Spinal cord (tissue), 10 donors: ENCODE data around the gene ATXN1. TPM values are rescaled to one million over a fixed set of nuclear protein-coding genes. Genes with fewer than 3 reads are reported as not detected.

Source experiments
- DNase-seq, 6 donors: peaks; one replicate each; pipeline versions ENCODE4 v3.0.0 to v3.0.0-alpha.2; 2013 to 2015; ENCODE audit warnings: low spot score in 6 of 6, low read depth in 4 of 6
- H3K27ac ChIP-seq: one replicate; pipeline ENCODE4 v1.5.1; 2013; ENCODE audit warnings: low read depth, low read length, control low read depth
- H3K27me3 ChIP-seq: one replicate; pipeline ENCODE4 v1.6.1; 2013; ENCODE audit warnings: low read length; ENCODE audit not compliant: control insufficient read depth, insufficient read depth
- H3K36me3 ChIP-seq: one replicate; pipeline ENCODE4 v1.6.1; 2013; ENCODE audit warnings: low read length; ENCODE audit not compliant: control insufficient read depth, insufficient read depth
- H3K4me1 ChIP-seq: one replicate; pipeline ENCODE4 v1.6.1; 2013; ENCODE audit warnings: low read length; ENCODE audit not compliant: control insufficient read depth, insufficient read depth
- H3K4me3 ChIP-seq: one replicate; pipeline ENCODE4 v1.5.1; 2013; ENCODE audit warnings: low read depth, low read length, control low read depth
- H3K9me3 ChIP-seq: one replicate; pipeline ENCODE4 v1.6.1; 2013; ENCODE audit warnings: low read length; ENCODE audit not compliant: control insufficient read depth, insufficient read depth
- WGBS: methylation state at CpG from one replicate; pipeline ENCODE4 v1.1.5; 2013; ENCODE audit warnings: missing lambda C conversion rate; ENCODE audit not compliant: insufficient coverage; 5-methylcytosine and 5-hydroxymethylcytosine counted together
- polyA plus RNA-seq, 2 donors: library from polyadenylated mRNA; unstranded; fragments of 120-200 nt; gene quantifications; one replicate each; pipeline ENCODE4 v1.2.1, GENCODE V29; 2013; ENCODE audit not compliant: insufficient read length in 2 of 2
- total RNA-seq, 2 donors: library from RNA; depleted of rRNA in 1 of 2; stranded (reverse); fragments of 120-200 nt in 1 of 2; fragments of >200 nt in 1 of 2; gene quantifications; one replicate each; pipeline versions ENCODE4 v1.2.3 to v1.2.4, GENCODE V29; 2013 to 2014
- donor health status: healthy.

The ATXN1 gene
- total and polyA plus RNA-seq, 4 donors, result 20.2 to 50.1 (median 31.7) TPM

DNA sequence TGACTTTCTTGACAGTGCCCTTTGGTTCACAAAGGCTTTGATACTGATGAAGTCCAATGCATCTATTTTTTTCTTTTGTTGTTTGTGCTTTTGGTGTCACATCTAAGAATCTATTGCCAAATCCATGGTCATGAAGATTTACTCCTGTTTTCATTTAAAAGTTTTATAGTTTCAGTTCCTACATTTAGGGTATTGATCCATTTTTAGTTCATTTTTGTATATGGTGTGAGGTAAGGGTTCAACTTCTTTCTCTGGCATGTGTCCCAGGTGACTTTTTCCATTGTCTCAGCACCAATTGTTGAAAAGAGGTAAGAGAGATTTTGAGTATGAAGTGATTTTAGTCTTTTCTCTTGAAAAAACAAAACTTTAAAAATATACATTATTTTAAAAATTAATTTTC, 262.3 kb downstream of the ATXN1 start:
- DNase-seq, result no peak
- Histone ChIP-seq H3K4me3 (no peak overlapping the region), H3K27ac (no peak overlapping the region), H3K27me3 (no peaks in the 10 kb centered on the region), H3K4me1 (peaks cover under 1% of the 10 kb centered on the region), H3K9me3 (no peaks in the 10 kb centered on the region), H3K36me3 (no peaks in the 10 kb centered on the region)

DNA sequence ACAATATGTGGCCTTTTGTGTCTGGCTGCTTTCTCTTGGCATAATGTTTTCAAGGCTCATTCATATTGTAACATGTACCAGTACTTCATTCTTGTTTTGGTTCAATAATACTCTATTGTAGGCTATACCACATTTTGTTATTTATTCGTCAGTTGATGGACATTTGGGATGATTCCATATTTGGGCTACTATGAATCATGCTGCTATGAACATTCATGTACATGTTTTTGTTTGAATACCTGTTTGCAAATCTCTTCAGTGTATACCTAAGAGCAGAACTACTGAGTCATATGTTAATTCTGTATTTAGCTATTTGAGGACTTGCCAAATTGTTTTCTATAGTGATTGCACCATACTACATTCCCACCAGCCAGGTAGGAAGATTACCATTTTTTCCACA, 263.0 kb downstream of the ATXN1 start:
- Histone ChIP-seq H3K27ac (no peak overlapping the region), H3K27me3 (no peaks in the 10 kb centered on the region), H3K9me3 (no peaks in the 10 kb centered on the region), H3K36me3 (no peaks in the 10 kb centered on the region), H3K4me3 (no peak overlapping the region), H3K4me1 (peaks cover 4% of the 10 kb centered on the region)
- WGBS, result no CpG with 5 or more reads among the region's 1 CpG
- no peak for DNase-seq

DNA sequence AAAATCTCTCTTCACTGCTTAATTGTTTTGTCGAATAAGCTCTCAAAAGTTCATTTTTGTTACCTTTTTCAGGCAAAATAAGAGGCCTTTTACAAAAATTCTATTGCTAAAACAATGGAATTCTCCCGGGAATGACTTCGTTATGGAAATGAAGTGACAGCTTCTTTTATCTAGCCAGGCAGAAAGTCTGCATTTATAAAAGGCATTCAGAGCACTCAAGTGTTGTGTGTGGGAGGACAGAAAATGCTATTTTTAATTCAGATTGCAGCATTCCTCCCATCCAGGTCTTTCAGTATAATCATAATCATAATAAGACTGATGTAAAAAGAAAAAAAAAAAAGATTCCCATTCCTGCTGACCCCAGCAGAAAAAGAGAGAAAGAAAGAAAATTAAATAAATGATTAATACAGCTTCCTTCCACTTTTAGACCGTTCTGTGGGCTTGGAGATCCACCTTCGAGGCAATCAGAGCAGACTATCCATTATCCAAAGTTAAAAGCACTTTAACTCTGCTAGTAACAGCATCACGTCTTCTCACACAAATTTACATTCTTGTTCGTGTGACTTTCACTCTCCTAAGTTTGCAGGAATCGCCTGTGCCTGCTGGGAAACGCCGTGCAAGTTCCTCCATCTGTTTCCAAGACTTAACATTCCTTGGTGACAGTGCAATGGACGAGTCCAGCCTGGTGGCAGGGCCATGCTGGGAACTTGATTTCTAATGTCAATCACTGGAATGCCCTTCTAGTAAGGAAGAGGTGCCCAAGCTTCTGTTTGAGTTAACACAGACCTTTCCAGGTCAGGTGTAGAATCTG, 264.1 kb downstream of the ATXN1 start:
- WGBS, result 13% methylated on average over 8 of the region's 11 CpGs
- Histone ChIP-seq H3K27me3 (no peaks in the 10 kb centered on the region), H3K36me3 (no peaks in the 10 kb centered on the region), H3K27ac (no peak overlapping the region), H3K4me3 (no peak overlapping the region), H3K9me3 (no peaks in the 10 kb centered on the region), H3K4me1 (peaks cover 4% of the 10 kb centered on the region)
- DNase-seq, result peak in 2 of 6 donors; percentile 41 to 43

DNA sequence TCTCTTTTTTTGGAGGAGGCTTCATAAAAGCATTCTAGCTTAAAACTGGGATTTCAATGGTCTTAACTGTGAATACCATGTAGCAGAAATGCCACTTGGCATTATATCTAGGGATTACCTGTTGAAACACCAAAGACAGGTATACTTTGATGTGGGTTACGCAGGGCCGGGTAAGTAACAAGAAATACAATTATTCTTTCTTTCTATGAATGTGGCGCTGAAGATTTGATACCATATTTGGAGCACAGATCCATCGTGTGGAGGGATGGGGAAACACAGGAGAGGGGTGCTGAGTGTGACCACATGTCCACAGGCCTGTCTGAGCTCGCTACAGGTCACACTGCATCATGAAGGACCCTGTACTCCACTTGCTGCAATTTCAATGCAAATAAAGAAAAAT, 265.1 kb downstream of the ATXN1 start:
- Histone ChIP-seq H3K27ac (no peak overlapping the region), H3K27me3 (no peaks in the 10 kb centered on the region), H3K9me3 (no peaks in the 10 kb centered on the region), H3K4me1 (peaks cover 4% of the 10 kb centered on the region), H3K4me3 (no peak overlapping the region), H3K36me3 (no peaks in the 10 kb centered on the region)
- WGBS, result 100% methylated on average over 1 of the region's 5 CpGs
- no peak for DNase-seq

DNA sequence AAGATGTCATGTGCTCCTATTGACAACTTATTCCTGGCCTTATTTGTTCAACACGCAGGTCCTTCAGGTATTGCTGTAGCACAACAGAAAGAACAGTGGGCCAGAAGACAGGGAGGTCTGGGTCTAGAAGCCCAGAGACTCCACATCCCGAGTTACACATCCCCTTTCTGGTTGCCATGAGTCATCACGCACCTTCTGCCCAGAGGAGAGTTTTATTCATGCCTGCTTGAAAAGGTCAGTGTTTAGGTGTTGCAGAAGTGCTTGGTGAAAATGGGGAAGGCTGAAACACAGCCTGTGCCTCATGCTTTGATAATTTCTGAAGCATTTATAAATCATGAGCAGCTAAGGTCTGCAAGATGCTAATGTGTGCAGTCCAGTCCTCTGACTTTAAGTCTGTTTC, 266.5 kb downstream of the ATXN1 start:
- H3K36me3 ChIP-seq, result no peaks in the 10 kb centered on the region
- no peaks in the 10 kb centered on the region for H3K27me3 ChIP-seq
- H3K9me3 ChIP-seq, result no peaks in the 10 kb centered on the region
- 82% methylated on average over 1 of the region's 3 CpGs for WGBS
- no peak overlapping the region for H3K4me3 ChIP-seq
- DNase-seq, result no peak
- peaks cover 4% of the 10 kb centered on the region for H3K4me1 ChIP-seq
- H3K27ac ChIP-seq, result no peak overlapping the region

DNA sequence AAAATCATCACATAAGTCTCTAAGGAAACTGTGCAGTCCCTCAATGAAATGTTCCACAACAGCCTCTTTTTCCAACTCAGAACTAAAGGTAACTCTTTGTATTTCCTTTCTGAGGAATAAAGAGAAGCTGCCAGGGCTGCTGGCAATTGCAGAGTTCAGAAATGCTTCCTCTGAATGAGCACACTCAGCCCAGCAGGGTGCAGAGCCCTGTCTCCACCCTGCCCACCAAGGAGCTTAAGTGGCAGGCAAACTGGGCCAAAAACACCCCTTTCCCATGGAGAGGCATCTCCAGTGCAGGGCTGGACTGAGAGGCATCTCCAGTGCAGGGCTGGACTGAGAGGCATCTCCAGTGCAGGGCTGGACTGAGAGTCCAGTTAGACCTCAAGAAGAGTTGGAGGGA, 267.5 kb downstream of the ATXN1 start:
- no peak overlapping the region for H3K4me3 ChIP-seq
- DNase-seq, result peak in 1 of 6 donors; percentile 39
- no peaks in the 10 kb centered on the region for H3K36me3 ChIP-seq
- no peak overlapping the region for H3K27ac ChIP-seq
- no peaks in the 10 kb centered on the region for H3K27me3 ChIP-seq
- H3K4me1 ChIP-seq, result peaks cover 4% of the 10 kb centered on the region
- no peaks in the 10 kb centered on the region for H3K9me3 ChIP-seq

DNA sequence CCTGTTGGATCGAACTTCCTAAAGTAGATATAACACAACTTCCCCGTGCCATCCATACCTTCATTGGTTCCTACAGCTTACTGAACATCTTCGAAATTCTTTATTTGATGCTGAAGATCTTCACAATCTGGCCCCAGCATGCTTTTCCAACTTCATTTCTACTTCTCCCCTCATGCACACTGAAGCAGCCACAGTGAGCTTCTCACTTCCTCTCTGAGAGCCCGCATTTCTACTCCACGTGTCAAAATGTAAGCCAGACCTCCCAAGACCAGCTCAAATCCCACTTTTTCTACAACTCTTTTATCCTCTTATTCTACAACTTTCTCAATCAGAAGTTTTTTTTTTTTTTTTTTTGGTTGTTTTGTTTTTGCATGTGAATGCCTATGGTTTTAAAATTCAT, 268.1 kb downstream of the ATXN1 start:
- Histone ChIP-seq H3K36me3 (no peaks in the 10 kb centered on the region), H3K9me3 (no peaks in the 10 kb centered on the region), H3K27ac (no peak overlapping the region), H3K27me3 (no peaks in the 10 kb centered on the region), H3K4me1 (peaks cover 4% of the 10 kb centered on the region), H3K4me3 (no peak overlapping the region)
- 89% methylated on average over 4 of the region's 5 CpGs for WGBS
- DNase-seq, result no peak

DNA sequence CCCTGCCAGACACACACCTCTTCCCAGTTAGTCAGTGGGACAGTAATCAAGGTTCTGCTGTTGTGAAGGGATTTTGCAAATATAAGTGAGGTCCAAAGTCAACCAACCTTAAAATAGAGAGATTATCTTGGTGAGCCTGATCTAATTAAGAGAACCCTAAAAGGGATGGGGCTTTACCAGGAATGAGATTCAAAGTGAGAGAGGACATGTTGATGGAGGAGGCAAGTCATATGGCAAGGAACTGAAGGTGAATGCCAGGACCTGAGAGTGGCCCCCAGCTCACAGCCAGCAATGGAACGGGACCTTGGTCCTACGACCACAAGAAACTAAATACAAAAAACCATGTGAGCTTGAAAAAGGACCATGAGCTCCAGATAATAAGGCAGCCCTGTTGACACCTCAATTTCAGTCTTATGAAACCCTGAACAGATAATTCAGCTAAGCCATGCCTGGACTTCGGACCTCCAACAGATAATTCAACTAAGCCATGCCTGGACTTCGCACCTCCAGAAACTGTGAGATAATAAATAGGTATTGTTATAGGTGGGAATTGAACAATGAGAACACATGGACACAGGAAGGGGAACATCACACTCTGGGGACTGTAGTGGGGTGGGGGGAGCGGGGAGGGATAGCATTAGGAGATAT, 269.5 kb downstream of the ATXN1 start:
- H3K4me3 ChIP-seq, result no peak overlapping the region
- H3K4me1 ChIP-seq, result peaks cover 4% of the 10 kb centered on the region
- no peak for DNase-seq
- WGBS, result 93% methylated on average over 2 of the region's 5 CpGs
- no peaks in the 10 kb centered on the region for H3K9me3 ChIP-seq
- no peaks in the 10 kb centered on the region for H3K36me3 ChIP-seq
- H3K27ac ChIP-seq, result no peak overlapping the region
- H3K27me3 ChIP-seq, result no peaks in the 10 kb centered on the region

DNA sequence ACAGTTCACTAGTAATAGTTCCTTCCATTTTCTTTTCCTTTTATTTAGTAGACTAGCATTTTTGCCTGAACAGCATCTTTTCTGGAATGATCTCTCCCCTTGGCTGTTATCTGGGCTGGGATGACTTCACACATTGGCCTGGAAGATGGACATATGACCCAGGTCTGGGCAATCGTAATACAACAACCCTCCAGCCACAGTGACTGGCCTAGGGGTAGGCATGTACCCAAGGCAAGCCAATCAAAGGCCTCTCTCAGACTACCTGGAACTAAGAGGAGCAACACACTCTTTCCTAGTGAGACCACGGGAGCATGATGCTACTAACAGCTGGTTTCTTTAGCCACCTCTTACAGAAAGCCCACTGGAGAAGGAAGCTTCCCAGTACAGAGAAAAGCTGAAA, 270.6 kb downstream of the ATXN1 start:
- Histone ChIP-seq H3K9me3 (no peaks in the 10 kb centered on the region), H3K27me3 (no peaks in the 10 kb centered on the region), H3K36me3 (no peaks in the 10 kb centered on the region), H3K27ac (no peak overlapping the region), H3K4me1 (peaks cover 4% of the 10 kb centered on the region), H3K4me3 (no peak overlapping the region)
- WGBS, result 83% methylated on average over 2 of the region's 2 CpGs
- no peak for DNase-seq

DNA sequence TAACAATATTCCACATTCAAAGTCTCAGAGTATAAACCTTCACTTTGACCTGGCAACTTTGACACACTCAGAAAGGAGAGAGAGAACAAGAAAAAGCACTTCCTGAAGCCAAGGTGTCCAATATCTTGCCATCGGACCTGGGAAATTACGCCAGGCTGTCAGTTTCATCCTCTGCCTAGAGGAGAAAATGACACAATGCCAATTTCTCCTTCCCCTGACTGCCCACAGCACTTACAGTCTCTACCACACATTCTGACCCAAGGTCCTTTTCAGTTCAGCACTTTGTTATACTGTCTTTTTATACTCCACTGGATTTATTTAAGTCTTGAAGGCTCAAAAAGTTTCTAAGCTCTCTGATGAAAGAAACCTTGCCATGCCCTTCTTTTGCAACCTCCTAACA, 272.4 kb downstream of the ATXN1 start:
- Histone ChIP-seq H3K36me3 (peaks cover 3% of the 10 kb centered on the region), H3K9me3 (no peaks in the 10 kb centered on the region), H3K4me3 (no peak overlapping the region), H3K4me1 (peaks cover 2% of the 10 kb centered on the region), H3K27ac (no peak overlapping the region), H3K27me3 (no peaks in the 10 kb centered on the region)
- WGBS, result 67% methylated on average over 2 of the region's 2 CpGs
- no peak for DNase-seq
